ENCODE results near the gene MYRF.

Gene MYRF

GRCh38 chr11:61756147-61756451 is 3.7 kb downstream of the MYRF start:
- no peaks in the 10 kb centered on the region for H4K20me1 ChIP-seq (ENCODE audit: control insufficient read depth, insufficient read depth, low read depth, low read length)
- H3K79me2 ChIP-seq (ENCODE audit: control insufficient read depth, low read length) = no peaks in the 10 kb centered on the region
- H3K4me3 ChIP-seq (ENCODE audit: low read length) = no peak overlapping the region
- H3K4me1 ChIP-seq (ENCODE audit: control insufficient read depth, low read length) = no peaks in the 10 kb centered on the region
- no peaks in the 10 kb centered on the region for H3K36me3 ChIP-seq (ENCODE audit: control insufficient read depth, low read length)
- no peak overlapping the region for H3K4me2 ChIP-seq (ENCODE audit: low read length)
- H3F3A ChIP-seq (ENCODE audit: control insufficient read depth, insufficient read depth) = no peaks in the 10 kb centered on the region
- TF ChIP-seq EZH2phosphoT487 (IDR thresholded peaks at IDR 0.05; ENCODE audit: borderline replicate concordance, low read length) = no peak
- TF ChIP-seq CTCF (IDR thresholded peaks at IDR 0.05; ENCODE audit: low read depth, low read length, poor library complexity, severe bottlenecking) = no peak
- no peaks in the 10 kb centered on the region for H3K9me2 ChIP-seq (replicated peaks; ENCODE audit: control insufficient read depth, low read length)
- H3K9me3 ChIP-seq (ENCODE audit: control insufficient read depth, insufficient read depth, low read length) = no peaks in the 10 kb centered on the region
- peaks cover 24% of the 10 kb centered on the region for H3K27me3 ChIP-seq (ENCODE audit: control insufficient read depth, low read length)
- no peak overlapping the region for H3K27ac ChIP-seq (ENCODE audit: low read depth, low read length)

- H3K36me3 ChIP-seq (ENCODE audit: control insufficient read depth, low read length) = no peaks in the 10 kb centered on the region
- no peak overlapping the region for H3K27ac ChIP-seq (ENCODE audit: low read depth, low read length)
- no peak overlapping the region for H3K4me3 ChIP-seq (ENCODE audit: low read length)
- H3K27me3 ChIP-seq (ENCODE audit: control insufficient read depth, low read length) = peaks cover 20% of the 10 kb centered on the region
- TF ChIP-seq EZH2phosphoT487 (IDR thresholded peaks at IDR 0.05; ENCODE audit: borderline replicate concordance, low read length) (no peak), CTCF (IDR thresholded peaks at IDR 0.05; ENCODE audit: low read depth, low read length, poor library complexity, severe bottlenecking) (no peak)
- no peaks in the 10 kb centered on the region for H3K9me3 ChIP-seq (ENCODE audit: control insufficient read depth, insufficient read depth, low read length)
- H4K20me1 ChIP-seq (ENCODE audit: control insufficient read depth, insufficient read depth, low read depth, low read length) = no peaks in the 10 kb centered on the region
- H3F3A ChIP-seq (ENCODE audit: control insufficient read depth, insufficient read depth) = no peaks in the 10 kb centered on the region
- no peaks in the 10 kb centered on the region for H3K9me2 ChIP-seq (replicated peaks; ENCODE audit: control insufficient read depth, low read length)
- no peaks in the 10 kb centered on the region for H3K4me1 ChIP-seq (ENCODE audit: control insufficient read depth, low read length)
- H3K4me2 ChIP-seq (ENCODE audit: low read length) = no peak overlapping the region
- no peaks in the 10 kb centered on the region for H3K79me2 ChIP-seq (ENCODE audit: control insufficient read depth, low read length)
These were observed 4.2 kb downstream of the MYRF start for GRCh38 chr11:61756452-61757212.

- no peaks in the 10 kb centered on the region for H3K4me1 ChIP-seq (ENCODE audit: control insufficient read depth, low read length)
- H3K9me2 ChIP-seq (replicated peaks; ENCODE audit: control insufficient read depth, low read length) = no peaks in the 10 kb centered on the region
- H3K4me2 ChIP-seq (ENCODE audit: low read length) = no peak overlapping the region
- H4K20me1 ChIP-seq (ENCODE audit: control insufficient read depth, insufficient read depth, low read depth, low read length) = no peaks in the 10 kb centered on the region
- H3K27me3 ChIP-seq (ENCODE audit: control insufficient read depth, low read length) = peaks cover 14% of the 10 kb centered on the region
- no peak overlapping the region for H3K4me3 ChIP-seq (ENCODE audit: low read length)
- no peaks in the 10 kb centered on the region for H3K36me3 ChIP-seq (ENCODE audit: control insufficient read depth, low read length)
- H3K9me3 ChIP-seq (ENCODE audit: control insufficient read depth, insufficient read depth, low read length) = no peaks in the 10 kb centered on the region
- no peaks in the 10 kb centered on the region for H3F3A ChIP-seq (ENCODE audit: control insufficient read depth, insufficient read depth)
- H3K79me2 ChIP-seq (ENCODE audit: control insufficient read depth, low read length) = no peaks in the 10 kb centered on the region
- TF ChIP-seq EZH2phosphoT487 (IDR thresholded peaks at IDR 0.05; ENCODE audit: borderline replicate concordance, low read length) = no peak
- TF ChIP-seq CTCF (IDR thresholded peaks at IDR 0.05; ENCODE audit: low read depth, low read length, poor library complexity, severe bottlenecking) = no peak
- no peak overlapping the region for H3K27ac ChIP-seq (ENCODE audit: low read depth, low read length)
These were observed 4.9 kb downstream of the MYRF start for GRCh38 chr11:61757213-61757862.
